Endothelial cell of umbilical vein (primary cell): ENCODE data around the gene RCAN3. TPM values are rescaled to one million over a fixed set of nuclear protein-coding genes. Genes with fewer than 3 reads are reported as not detected.

Source experiments
- BruUV-seq: library from RNA; stranded (reverse); fragments of 400-500 nt; replicated peaks from 2 replicates; lab custom pipeline; 2021; lab: Mats Ljungman, UMichigan
- CTCF ChIA-PET: fragments of 300-600, 350-600 bp; sonication (Branson Sonifier 250); formaldehyde crosslinking; loops from one replicate; lab custom pipeline; 2021; ENCODE audit warnings: antibody characterized with exemption, inconsistent platforms; lab: Charles Lee
- POLR2A ChIA-PET: fragments of 300-600, 350-600 bp; sonication (Branson Sonifier 250); formaldehyde crosslinking; loops from one replicate; lab custom pipeline; 2021; ENCODE audit warnings: antibody characterized with exemption, inconsistent platforms; lab: Charles Lee
- DNase-seq: peaks from one replicate; pipeline ENCODE4 v3.0.0-alpha.2; 2011; ENCODE audit warnings: low read depth, low spot score
- FAIRE-seq: peaks from 2 replicates; lab custom pipeline; 2011; peaks lifted over from hg19 to GRCh38; lab: Jason Lieb, UNC
- H2AFZ ChIP-seq: 2 replicates; pipeline ENCODE4 v1.6.0; 2012; ENCODE audit warnings: low read depth, low read length, control low read depth, inconsistent platforms
- H3K27ac ChIP-seq: 2 replicates; pipeline ENCODE4 v1.5.1; 2011; ENCODE audit warnings: low read depth, mild to moderate bottlenecking, control low read depth, low read length, moderate library complexity; ENCODE audit not compliant: insufficient read depth
- H3K27me3 ChIP-seq, 2 experiments: 2 replicates each; pipeline versions ENCODE4 v1.6.0 to v1.6.1; 2011; ENCODE audit warnings: low read length in 2 of 2, mixed read lengths in 1 of 2; ENCODE audit not compliant: control insufficient read depth in 2 of 2, insufficient read depth in 2 of 2
- H3K36me3 ChIP-seq, 2 experiments: 2 replicates in 1 of 2; 3 replicates in 1 of 2; pipeline ENCODE4 v1.5.1; 2011; ENCODE audit warnings: low read length in 2 of 2, mild to moderate bottlenecking in 1 of 2, moderate library complexity in 1 of 2; ENCODE audit not compliant: control insufficient read depth in 2 of 2, insufficient read depth in 2 of 2; ENCODE audit errors: extremely low read depth in 1 of 2
- H3K4me1 ChIP-seq: 3 replicates; pipeline ENCODE4 v1.5.1; 2011; ENCODE audit warnings: mild to moderate bottlenecking, low read length; ENCODE audit not compliant: control insufficient read depth, insufficient read depth; ENCODE audit errors: extremely low read depth
- H3K4me2 ChIP-seq: 2 replicates; pipeline ENCODE4 v1.6.1; 2011; ENCODE audit warnings: low read length, control low read depth, mixed read lengths; ENCODE audit not compliant: insufficient read depth
- H3K4me3 ChIP-seq, 3 experiments: fragments of 200-600 bp in 1 of 3; sonication (generic), shearing (Covaris generic) in 1 of 3; replicated peaks in 1 of 3; 2 replicates each; pipeline ENCODE4 v1.5.1; 2011 to 2016; ENCODE audit warnings: control low read depth in 3 of 3, low read length in 3 of 3, mild to moderate bottlenecking in 2 of 3, inconsistent platforms in 1 of 3, low read depth in 1 of 3, moderate library complexity in 1 of 3; ENCODE audit not compliant: insufficient read depth in 1 of 3
- H3K79me2 ChIP-seq: 2 replicates; pipeline ENCODE4 v1.6.0; 2012; ENCODE audit warnings: low read length, inconsistent platforms; ENCODE audit not compliant: control insufficient read depth, insufficient read depth
- H3K9ac ChIP-seq: replicated peaks from 2 replicates; pipeline ENCODE3; 2011; ENCODE audit warnings: low read length, control low read depth; ENCODE audit not compliant: insufficient read depth; ENCODE audit errors: extremely low read depth
- H3K9me1 ChIP-seq: replicated peaks from 3 replicates; pipeline ENCODE4 v1.6.0; 2011; ENCODE audit warnings: mild to moderate bottlenecking, low read length; ENCODE audit not compliant: control insufficient read depth, insufficient read depth; ENCODE audit errors: extremely low read depth
- H3K9me3 ChIP-seq: replicated peaks from 2 replicates; pipeline ENCODE4 v1.5.1; 2012; ENCODE audit warnings: low read length, inconsistent platforms; ENCODE audit not compliant: control insufficient read depth, insufficient read depth
- H4K20me1 ChIP-seq: replicated peaks from 2 replicates; pipeline ENCODE3; 2011; ENCODE audit warnings: mild to moderate bottlenecking, low read length; ENCODE audit not compliant: control insufficient read depth, insufficient read depth; ENCODE audit errors: extremely low read depth
- EZH2 ChIP-seq: IDR thresholded peaks from 2 replicates; pipeline ENCODE4 v1.6.1; 2012; ENCODE audit warnings: borderline replicate concordance, low read depth, mild to moderate bottlenecking, moderate library complexity, low read length, inconsistent platforms; ENCODE audit not compliant: severe bottlenecking
- FOS ChIP-seq: IDR thresholded peaks from 2 replicates; pipeline ENCODE4 v1.6.1; 2011; ENCODE audit warnings: mild to moderate bottlenecking, low read length, moderate library complexity, borderline replicate concordance; ENCODE audit not compliant: insufficient read depth
- GATA2 ChIP-seq: IDR thresholded peaks from 2 replicates; pipeline ENCODE4 v1.7.0; 2011; ENCODE audit warnings: low read depth, mild to moderate bottlenecking, moderate library complexity, mixed read lengths, low read length; ENCODE audit not compliant: insufficient read length, insufficient read depth
- JUN ChIP-seq: IDR thresholded peaks from 2 replicates; pipeline ENCODE4 v1.6.1; 2011; ENCODE audit warnings: borderline replicate concordance, low read depth; ENCODE audit not compliant: insufficient read length, insufficient read depth
- MYC ChIP-seq: IDR thresholded peaks from one replicate; pipeline ENCODE4 v1.6.1; 2011; ENCODE audit warnings: mild to moderate bottlenecking, low read depth, low read length
- POLR2A ChIP-seq: IDR thresholded peaks from 2 replicates; pipeline ENCODE4 v1.6.1; 2012; ENCODE audit warnings: low read depth, mild to moderate bottlenecking, control low read depth, low read length
- POLR2AphosphoS5 ChIP-seq: IDR thresholded peaks from 2 replicates; pipeline ENCODE4 v1.6.1; 2012; ENCODE audit warnings: low read depth, mild to moderate bottlenecking, control low read depth, low read length, moderate library complexity; ENCODE audit not compliant: insufficient read depth
- dilution Hi-C: fragments of 300-500 bp; cut with MboI; formaldehyde crosslinking; loops from one replicate; pipeline ENCODE4 v1.15.0; 2019; ENCODE audit warnings: low sequenced_read_pairs; ENCODE audit not compliant: extremely low pct_ligation_motif_present
- intact Hi-C: fragments of 100-400 bp; cut with micrococcal nuclease; formaldehyde crosslinking; loops from one replicate; pipeline ENCODE4 v1.10.0; 2022
- polyA plus RNA-seq, 4 experiments: library from polyadenylated mRNA; depleted of rRNA in 3 of 4; stranded (reverse) in 3 of 4; unstranded in 1 of 4; fragments of >200 nt; gene quantifications; 2 replicates each; pipeline versions ENCODE4 v1.2.1 to v1.2.3, GENCODE V29; 2011 to 2012; ENCODE audit warnings: missing spikeins in 1 of 4
- total RNA-seq: library from RNA; stranded (reverse); gene quantifications from 2 replicates; pipeline ENCODE4 v1.2.3, GENCODE V29; 2021
- TF ChIP-seq, protein P1 (sequence below), 2 donors: IDR thresholded peaks; 1 replicate in 1 of 2; 2 replicates in 1 of 2; pipeline ENCODE4 v1.5.1; 2011; ENCODE audit warnings: low read length in 2 of 2, mild to moderate bottlenecking in 2 of 2, moderate library complexity in 2 of 2, control low read depth in 1 of 2, inconsistent platforms in 1 of 2, low read depth in 1 of 2; ENCODE audit not compliant: insufficient read depth in 1 of 2; ENCODE audit errors: extremely low read depth in 1 of 2
- TF ChIP-seq, protein P2 (sequence below): IDR thresholded peaks from 2 replicates; pipeline ENCODE4 v1.6.1; 2011; ENCODE audit not compliant: insufficient read depth, insufficient read length

Gene RCAN3
- total and polyA plus RNA-seq, 2 donors (not counting 3 experiments of a cell fraction or from before 2014, with no cell fraction given) = 0.99 to 5.1 TPM

DNA sequence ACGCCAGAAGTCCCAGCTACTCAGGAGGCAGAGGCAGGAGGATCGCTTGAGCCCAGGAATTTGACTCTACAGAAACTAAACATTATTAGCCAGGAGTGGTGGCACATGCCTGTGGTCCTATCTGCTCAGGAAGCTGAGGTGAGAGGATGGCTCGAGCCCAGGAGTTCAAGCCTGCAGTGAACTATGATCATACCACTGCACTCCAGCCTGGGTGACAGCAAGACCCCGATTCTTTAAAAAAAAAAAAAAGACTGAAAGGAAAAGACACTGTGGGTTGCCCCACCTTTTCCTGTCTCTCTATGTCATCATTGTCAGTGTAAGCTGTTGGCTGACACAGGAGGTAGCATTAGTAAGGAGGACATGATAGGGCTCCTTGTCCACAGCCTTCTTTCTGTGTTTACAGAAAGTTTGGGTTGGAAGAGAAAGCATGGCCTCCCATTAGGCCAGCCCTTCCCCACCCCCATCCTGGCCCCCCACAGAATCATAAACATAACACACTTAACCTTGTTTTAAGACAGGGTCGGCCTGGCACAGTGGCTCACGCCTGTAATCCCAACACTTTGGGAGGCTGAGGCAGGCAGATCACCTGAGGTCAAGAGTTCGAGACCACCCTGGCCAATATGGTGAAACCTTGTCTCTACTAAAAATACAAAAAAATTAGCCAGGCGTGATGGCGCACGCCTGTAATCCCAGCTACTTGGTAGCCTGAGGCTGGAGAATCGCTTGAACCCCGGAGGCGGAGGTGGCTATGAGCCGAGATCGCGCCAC is 20.6 kb upstream of the RCAN3 start:
- Histone ChIP-seq H3K4me2 (no peak overlapping the region), H2AFZ (no peak overlapping the region), H3K4me1 (no peaks in the 10 kb centered on the region), H3K4me3 (no peak overlapping the region), H3K9me3 (no peaks in the 10 kb centered on the region), H3K9me1 (no peaks in the 10 kb centered on the region), H3K27me3 (no peaks in the 10 kb centered on the region), H3K36me3 (no peaks in the 10 kb centered on the region), H3K27ac (no peak overlapping the region), H4K20me1 (no peaks in the 10 kb centered on the region), H3K9ac (no peak overlapping the region), H3K79me2 (no peaks in the 10 kb centered on the region)
- no TSS peak for BruUV-seq
- intact Hi-C loops (no loop called here), dilution Hi-C loops (no loop called here)
- FAIRE-seq = no peak
- POLR2A ChIA-PET = no interaction called here
- CTCF ChIA-PET = no interaction called here
- no peak for DNase-seq
- no peak for TF ChIP-seq JUN
- no peak for TF ChIP-seq MYC

DNA sequence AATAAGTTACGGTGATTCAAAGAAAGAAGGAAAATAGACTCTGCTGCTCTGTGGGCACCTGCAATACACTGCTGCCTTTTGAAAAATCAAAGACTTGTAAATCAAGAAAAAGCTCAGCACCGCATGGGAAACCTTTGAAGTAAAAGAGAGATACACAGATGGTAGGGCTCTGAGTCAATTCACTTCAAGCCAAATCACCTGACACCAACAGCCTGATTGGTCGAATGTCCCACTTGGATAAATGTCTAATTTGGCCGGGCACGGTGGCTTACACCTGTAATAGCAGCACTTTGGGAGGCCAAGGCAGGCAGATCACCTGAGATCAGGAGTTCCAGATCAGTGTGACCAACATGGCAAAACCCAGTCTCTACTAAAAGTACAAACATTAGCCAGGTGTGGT is 19.2 kb upstream of the RCAN3 start:
- dilution Hi-C loops = no loop called here
- FAIRE-seq (no peak), DNase-seq (no peak)
- intact Hi-C loops = no loop called here
- no peaks in the 10 kb centered on the region for H3K9me3 ChIP-seq
- no peaks in the 10 kb centered on the region for H3K79me2 ChIP-seq
- POLR2A ChIA-PET = interaction anchor here (0.6 kb wide), 1 partner anchor 68 kb away, joined by 3 read pairs; the partner anchor contains the start of gene NIPAL3
- TF ChIP-seq POLR2AphosphoS5 (no peak), POLR2A (no peak), MYC (no peak), FOS (no peak), GATA2 (no peak), JUN (no peak), EZH2 (no peak)
- TF ChIP-seq, protein P1, sequence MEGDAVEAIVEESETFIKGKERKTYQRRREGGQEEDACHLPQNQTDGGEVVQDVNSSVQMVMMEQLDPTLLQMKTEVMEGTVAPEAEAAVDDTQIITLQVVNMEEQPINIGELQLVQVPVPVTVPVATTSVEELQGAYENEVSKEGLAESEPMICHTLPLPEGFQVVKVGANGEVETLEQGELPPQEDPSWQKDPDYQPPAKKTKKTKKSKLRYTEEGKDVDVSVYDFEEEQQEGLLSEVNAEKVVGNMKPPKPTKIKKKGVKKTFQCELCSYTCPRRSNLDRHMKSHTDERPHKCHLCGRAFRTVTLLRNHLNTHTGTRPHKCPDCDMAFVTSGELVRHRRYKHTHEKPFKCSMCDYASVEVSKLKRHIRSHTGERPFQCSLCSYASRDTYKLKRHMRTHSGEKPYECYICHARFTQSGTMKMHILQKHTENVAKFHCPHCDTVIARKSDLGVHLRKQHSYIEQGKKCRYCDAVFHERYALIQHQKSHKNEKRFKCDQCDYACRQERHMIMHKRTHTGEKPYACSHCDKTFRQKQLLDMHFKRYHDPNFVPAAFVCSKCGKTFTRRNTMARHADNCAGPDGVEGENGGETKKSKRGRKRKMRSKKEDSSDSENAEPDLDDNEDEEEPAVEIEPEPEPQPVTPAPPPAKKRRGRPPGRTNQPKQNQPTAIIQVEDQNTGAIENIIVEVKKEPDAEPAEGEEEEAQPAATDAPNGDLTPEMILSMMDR (IDR thresholded peaks at IDR 0.05; ENCODE audit: extremely low read depth in 1 of 2, insufficient read depth in 1 of 2, low read depth in 1 of 2, low read length in 2 of 2) = no peak
- TF ChIP-seq, protein P2, sequence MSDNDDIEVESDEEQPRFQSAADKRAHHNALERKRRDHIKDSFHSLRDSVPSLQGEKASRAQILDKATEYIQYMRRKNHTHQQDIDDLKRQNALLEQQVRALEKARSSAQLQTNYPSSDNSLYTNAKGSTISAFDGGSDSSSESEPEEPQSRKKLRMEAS = no peak
- no peaks in the 10 kb centered on the region for H4K20me1 ChIP-seq
- H3K9me1 ChIP-seq = no peaks in the 10 kb centered on the region
- no peak overlapping the region for H3K4me2 ChIP-seq
- H3K4me1 ChIP-seq = no peaks in the 10 kb centered on the region
- H2AFZ ChIP-seq = no peak overlapping the region
- H3K27me3 ChIP-seq = no peaks in the 10 kb centered on the region
- CTCF ChIA-PET = interaction anchor here (1.0 to 1.1 kb wide), 2 partner anchors 11 to 41 kb away, joined by 3 read pairs; no protein-coding TSS in a partner anchor
- no peak overlapping the region for H3K4me3 ChIP-seq
- no TSS peak for BruUV-seq
- no peaks in the 10 kb centered on the region for H3K36me3 ChIP-seq
- no peak overlapping the region for H3K27ac ChIP-seq
- H3K9ac ChIP-seq = no peak overlapping the region
